Endometrial microvascular endothelial cells (primary cell): Measurements from ENCODE around the gene IL15. TPM values are rescaled to one million over a fixed set of nuclear protein-coding genes. Genes with fewer than 3 reads are reported as not detected.
"Not testable (repeated sequence)": the region's sequence is repeated elsewhere in the genome, so short reads cannot be mapped to it uniquely, and the experiment has no call there.

Experiments
- in situ Hi-C: cut with HindIII; loops from 2 replicates; pipeline ENCODE4 v1.10.0; 2017; ENCODE audit warnings: low sequenced_read_pairs, low pct_unique_long_range_greater_than_20kb; ENCODE audit errors: inconsistent ontology term
- total RNA-seq: library from RNA; depleted of rRNA; stranded (reverse); fragments of >200 nt; gene quantifications from one replicate; pipeline ENCODE4 v1.2.3, GENCODE V29; 2015; ENCODE audit errors: inconsistent ontology term

IL15 gene
- total RNA-seq, 1 donor from 2014 or later = 5.6 TPM

GRCh38 chr4:141746026-141746425 lies 109.6 kb downstream of the IL15 start:
- in situ Hi-C loops = no loop called here

GRCh38 chr4:141751806-141752205 lies 115.4 kb downstream of the IL15 start:
- in situ Hi-C loops = not testable (repeated sequence)

- in situ Hi-C loops = no loop called here
Measured at GRCh38 chr4:141757287-141757686, 120.9 kb downstream of the IL15 start.

GRCh38 chr4:141759796-141760425 lies 123.5 kb downstream of the IL15 start:
- in situ Hi-C loops = no loop called here

GRCh38 chr4:141761926-141762325 lies 125.5 kb downstream of the IL15 start:
- in situ Hi-C loops = no loop called here

- in situ Hi-C loops = no loop called here
Measured at GRCh38 chr4:141763374-141763773, 127.0 kb downstream of the IL15 start.

- in situ Hi-C loops = no loop called here
Measured at GRCh38 chr4:141768954-141769353, 132.6 kb downstream of the IL15 start.

GRCh38 chr4:141771889-141772830 lies 135.8 kb downstream of the IL15 start:
- in situ Hi-C loops = no loop called here

GRCh38 chr4:141772838-141773237 lies 136.5 kb downstream of the IL15 start:
- in situ Hi-C loops = no loop called here

GRCh38 chr4:141782205-141782604 lies 145.8 kb downstream of the IL15 start:
- in situ Hi-C loops = no loop called here
